Measurements from ENCODE around the gene ANAPC13. TPM values are rescaled to one million over a fixed set of nuclear protein-coding genes. Genes with fewer than 3 reads are reported as not detected.

The ANAPC13 gene
- total and polyA plus RNA-seq, 9 donors, result 23.4 to 104 (median 44.0) TPM

DNA sequence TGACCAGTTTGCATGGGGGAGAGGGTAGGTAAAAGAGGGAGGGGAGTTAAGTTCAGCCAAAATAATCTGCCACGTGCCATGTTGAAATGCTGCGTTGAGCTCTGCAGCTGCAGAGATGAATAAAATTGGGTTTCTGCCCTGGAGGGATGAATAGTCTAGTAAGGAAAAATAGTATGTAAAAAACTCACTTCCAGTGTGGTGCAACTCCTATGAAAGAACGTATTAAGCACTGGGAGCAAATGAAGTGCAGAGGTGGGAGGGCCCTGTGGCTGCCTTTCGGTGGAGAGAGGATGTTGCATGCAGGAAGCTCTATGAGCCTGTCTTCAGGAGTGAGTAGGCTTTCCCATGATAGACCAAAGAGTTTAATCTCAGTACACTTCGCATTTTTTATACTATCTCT, 8.7 kb upstream of the ANAPC13 start:
- H3K36me3 ChIP-seq, result no peaks in the 10 kb centered on the region
- TF ChIP-seq EP300 (IDR thresholded peaks at IDR 0.05), result no peak
- no peak for TF ChIP-seq POLR2A (IDR thresholded peaks at IDR 0.05)
- TF ChIP-seq, protein P1, sequence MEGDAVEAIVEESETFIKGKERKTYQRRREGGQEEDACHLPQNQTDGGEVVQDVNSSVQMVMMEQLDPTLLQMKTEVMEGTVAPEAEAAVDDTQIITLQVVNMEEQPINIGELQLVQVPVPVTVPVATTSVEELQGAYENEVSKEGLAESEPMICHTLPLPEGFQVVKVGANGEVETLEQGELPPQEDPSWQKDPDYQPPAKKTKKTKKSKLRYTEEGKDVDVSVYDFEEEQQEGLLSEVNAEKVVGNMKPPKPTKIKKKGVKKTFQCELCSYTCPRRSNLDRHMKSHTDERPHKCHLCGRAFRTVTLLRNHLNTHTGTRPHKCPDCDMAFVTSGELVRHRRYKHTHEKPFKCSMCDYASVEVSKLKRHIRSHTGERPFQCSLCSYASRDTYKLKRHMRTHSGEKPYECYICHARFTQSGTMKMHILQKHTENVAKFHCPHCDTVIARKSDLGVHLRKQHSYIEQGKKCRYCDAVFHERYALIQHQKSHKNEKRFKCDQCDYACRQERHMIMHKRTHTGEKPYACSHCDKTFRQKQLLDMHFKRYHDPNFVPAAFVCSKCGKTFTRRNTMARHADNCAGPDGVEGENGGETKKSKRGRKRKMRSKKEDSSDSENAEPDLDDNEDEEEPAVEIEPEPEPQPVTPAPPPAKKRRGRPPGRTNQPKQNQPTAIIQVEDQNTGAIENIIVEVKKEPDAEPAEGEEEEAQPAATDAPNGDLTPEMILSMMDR (IDR thresholded peaks at IDR 0.05), result no peak
- H3K27me3 ChIP-seq, result no peaks in the 10 kb centered on the region
- intact Hi-C loops (cut with DNase I), result no loop called here
- no peaks in the 10 kb centered on the region for H3K9me3 ChIP-seq
- no peak overlapping the region for H3K27ac ChIP-seq
- peaks cover 1% of the 10 kb centered on the region for H3K4me1 ChIP-seq (ENCODE audit: insufficient read depth)
- no peak for DNase-seq
- WGBS, 3 donors, result 84 to 86% (median 85%) methylated on average over 5 of the region's 5 CpGs
- H3K4me3 ChIP-seq, result no peak overlapping the region

DNA sequence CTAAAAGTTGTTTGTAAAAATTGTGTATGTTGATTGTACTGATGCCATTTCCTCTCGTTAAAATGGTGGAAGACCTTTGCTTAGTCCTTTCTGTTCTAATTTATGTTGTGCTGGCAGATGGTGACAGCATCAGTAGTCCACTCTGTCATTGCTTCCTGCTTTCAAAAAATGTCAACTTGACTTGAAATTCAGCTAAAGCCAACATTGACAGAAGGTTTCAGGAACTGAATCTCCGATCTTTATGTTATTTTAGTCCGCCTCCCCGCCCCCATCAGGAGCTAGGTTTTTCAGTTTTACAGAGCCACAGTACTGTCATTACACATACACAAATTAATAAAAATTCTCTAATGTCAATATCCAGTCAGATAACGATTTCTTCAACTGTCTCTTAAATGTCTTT, 1.6 kb upstream of the ANAPC13 start:
- WGBS, 3 donors, result 66 to 70% (median 69%) methylated on average over 5 of the region's 5 CpGs
- Histone ChIP-seq H3K9me3 (no peaks in the 10 kb centered on the region), H3K27me3 (no peaks in the 10 kb centered on the region), H3K27ac (no peak overlapping the region), H3K4me1 (ENCODE audit: insufficient read depth) (peaks cover 5% of the 10 kb centered on the region), H3K4me3 (no peak overlapping the region), H3K36me3 (no peaks in the 10 kb centered on the region)
- TF ChIP-seq EP300 (IDR thresholded peaks at IDR 0.05) (no peak), POLR2A (IDR thresholded peaks at IDR 0.05) (no peak)
- TF ChIP-seq, protein P1 (IDR thresholded peaks at IDR 0.05), result no peak
- no peak for DNase-seq
- intact Hi-C loops (cut with DNase I), result no loop called here

DNA sequence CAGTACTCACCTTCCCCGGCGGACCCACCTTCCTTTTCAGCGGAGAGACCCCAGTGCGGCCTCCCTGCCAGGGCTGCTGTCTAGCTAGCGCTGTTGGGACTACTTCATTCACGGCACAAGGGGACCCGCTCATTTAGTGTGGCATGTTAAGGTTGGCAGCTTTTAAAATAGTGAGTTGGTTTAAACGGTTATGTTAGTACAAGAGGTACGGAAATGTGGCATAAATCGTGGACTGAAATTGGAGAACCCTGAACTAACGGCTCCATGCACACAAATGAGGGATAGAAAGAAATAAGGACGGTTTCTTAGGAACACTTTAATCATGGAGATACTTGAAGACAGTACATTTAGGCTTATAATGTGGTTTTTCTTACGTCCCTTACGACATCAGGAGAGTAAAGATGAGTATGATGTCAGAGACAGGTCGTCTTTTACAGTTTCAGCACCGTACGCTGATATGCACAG, 824 bp upstream of the ANAPC13 start:
- peaks cover 5% of the 10 kb centered on the region for H3K4me1 ChIP-seq (ENCODE audit: insufficient read depth)
- intact Hi-C loops (cut with DNase I), result no loop called here

DNA sequence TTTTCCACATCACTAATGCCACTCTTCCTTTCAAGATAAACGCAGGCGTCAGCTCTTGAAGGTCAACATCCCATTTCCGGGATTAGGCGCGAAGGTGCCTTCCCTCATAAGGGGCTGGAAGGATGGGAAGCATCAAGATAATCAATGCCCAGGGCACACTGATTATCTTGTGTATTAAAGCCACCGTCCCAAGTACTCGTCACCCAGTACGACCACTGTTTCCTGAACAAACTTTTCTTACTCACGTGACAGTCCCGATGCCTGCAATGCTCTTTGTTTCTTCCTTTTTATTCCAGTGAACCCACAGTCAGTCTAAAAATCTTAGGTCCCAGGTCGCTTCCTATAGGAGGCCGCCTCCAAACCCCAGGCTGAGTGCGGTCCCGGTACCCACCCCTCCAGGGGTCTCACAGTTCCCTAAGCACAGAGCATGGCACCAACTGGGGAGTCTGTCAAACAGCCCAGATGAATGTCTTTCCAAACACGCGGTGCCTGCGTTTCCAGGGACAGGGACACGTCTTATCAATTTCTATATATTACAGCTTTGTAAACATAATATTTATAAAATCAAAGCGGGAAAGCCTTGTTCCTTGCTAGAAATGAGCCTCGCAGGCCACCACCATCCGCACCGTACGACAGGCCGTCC, 589 bp downstream of the ANAPC13 start:
- DNase-seq, result peak in 4 of 5 donors; percentile 24 to 95 (median 92)
- H3K27me3 ChIP-seq, result no peaks in the 10 kb centered on the region
- TF ChIP-seq, protein P1 (IDR thresholded peaks at IDR 0.05), result no peak
- TF ChIP-seq POLR2A (IDR thresholded peaks at IDR 0.05) (no peak), EP300 (IDR thresholded peaks at IDR 0.05) (no peak)
- no peaks in the 10 kb centered on the region for H3K36me3 ChIP-seq
- intact Hi-C loops (cut with DNase I), result loop anchor here in 1 of 4 donors (1.0 kb wide), 1 partner anchor 233 kb away; no protein-coding TSS in a partner anchor
- H3K9me3 ChIP-seq, result no peaks in the 10 kb centered on the region
- peak overlapping the region; percentile 88 for H3K4me3 ChIP-seq
- H3K27ac ChIP-seq, result peak overlapping the region; percentile 92 to 93
- peaks cover 5% of the 10 kb centered on the region for H3K4me1 ChIP-seq (ENCODE audit: insufficient read depth)
- WGBS, 3 donors, result 0 to 1% (median 0%) methylated on average over 24 of the region's 24 CpGs

More for the DNA sequence above, 824 bp upstream of the ANAPC13 start:
- Histone ChIP-seq H3K9me3 (no peaks in the 10 kb centered on the region), H3K27me3 (no peaks in the 10 kb centered on the region), H3K27ac (peak overlapping the region; percentile 92 to 93), H3K4me3 (peak overlapping the region; percentile 88), H3K36me3 (no peaks in the 10 kb centered on the region)
- WGBS, 3 donors, result 2% methylated on average over 16 to 17 of the region's 17 CpGs
- no peak for DNase-seq
- TF ChIP-seq POLR2A (IDR thresholded peaks at IDR 0.05) (no peak), EP300 (IDR thresholded peaks at IDR 0.05) (no peak)
- TF ChIP-seq, protein P1 (IDR thresholded peaks at IDR 0.05), result no peak

All from ovary (tissue), 9 donors.